Epithelial cell of proximal tubule (primary cell): Measurements from ENCODE around the gene ERC2. TPM values are rescaled to one million over a fixed set of nuclear protein-coding genes. Genes with fewer than 3 reads are reported as not detected.

ENCODE experiments used
- DNase-seq: peaks from one replicate; pipeline ENCODE4 v3.0.0-alpha.2; 2011; ENCODE audit warnings: low read depth
- H3K4me3 ChIP-seq: 2 replicates; pipeline ENCODE4 v1.5.1; 2011; ENCODE audit warnings: low read depth, mild to moderate bottlenecking, low read length
- CTCF ChIP-seq: conservative IDR thresholded peaks from 2 replicates; pipeline ENCODE4 v1.5.1; 2012; ENCODE audit warnings: low read depth, mild to moderate bottlenecking, low read length
- total RNA-seq: library from RNA; depleted of rRNA; stranded (reverse); fragments of >200 nt; gene quantifications from 2 replicates; pipeline ENCODE4 v1.2.3, GENCODE V29; 2015

Gene ERC2
- total RNA-seq, 1 donor from 2014 or later, result 2.7 TPM

GRCh38 chr3:56222866-56223265, 245.4 kb downstream of the ERC2 start:
- TF ChIP-seq CTCF, result no peak
- DNase-seq, result no peak
- no peak overlapping the region for H3K4me3 ChIP-seq

- H3K4me3 ChIP-seq, result no peak overlapping the region
- no peak for DNase-seq
- TF ChIP-seq CTCF, result no peak
Measured at GRCh38 chr3:56219894-56220805, 248.1 kb downstream of the ERC2 start.

DNA sequence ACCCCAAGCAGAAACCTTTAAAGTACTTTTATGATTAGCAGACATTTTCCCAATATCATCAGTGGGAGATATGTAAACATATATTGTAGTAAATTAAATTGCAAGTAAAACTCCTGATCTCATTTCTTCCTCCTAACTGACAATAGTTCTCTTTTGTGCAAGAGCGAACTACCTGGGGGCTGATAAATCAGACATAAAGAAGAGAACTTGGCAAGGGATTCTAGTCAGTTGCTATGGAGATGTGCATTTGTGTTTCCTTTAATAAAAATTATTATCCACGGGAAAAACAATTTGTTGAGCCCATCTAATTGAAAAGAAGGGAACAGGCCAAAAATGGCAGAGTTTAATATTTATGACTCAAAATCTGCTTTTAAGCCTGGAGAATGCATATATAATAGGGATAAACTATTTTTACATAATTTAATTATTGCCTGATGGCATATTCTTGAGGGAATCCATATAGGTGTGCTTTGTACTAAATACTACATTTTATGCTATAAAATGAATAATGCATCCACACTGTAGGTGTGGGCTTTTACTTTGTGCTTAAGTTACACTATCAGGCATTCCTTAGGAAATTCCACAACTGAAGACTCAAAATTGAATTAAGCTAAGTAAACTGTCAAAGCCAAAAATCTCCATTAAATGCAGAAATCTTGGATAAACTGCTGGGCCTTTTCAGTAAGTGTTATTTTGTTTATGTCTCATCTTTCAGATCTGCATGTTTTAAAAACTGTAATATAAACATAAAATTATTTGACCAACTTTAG, 258.1 kb downstream of the ERC2 start:
- H3K4me3 ChIP-seq, result no peak overlapping the region
- TF ChIP-seq CTCF, result no peak
- no peak for DNase-seq

GRCh38 chr3:56207922-56208321, 260.3 kb downstream of the ERC2 start:
- H3K4me3 ChIP-seq, result no peak overlapping the region
- no peak for TF ChIP-seq CTCF
- no peak for DNase-seq

DNA sequence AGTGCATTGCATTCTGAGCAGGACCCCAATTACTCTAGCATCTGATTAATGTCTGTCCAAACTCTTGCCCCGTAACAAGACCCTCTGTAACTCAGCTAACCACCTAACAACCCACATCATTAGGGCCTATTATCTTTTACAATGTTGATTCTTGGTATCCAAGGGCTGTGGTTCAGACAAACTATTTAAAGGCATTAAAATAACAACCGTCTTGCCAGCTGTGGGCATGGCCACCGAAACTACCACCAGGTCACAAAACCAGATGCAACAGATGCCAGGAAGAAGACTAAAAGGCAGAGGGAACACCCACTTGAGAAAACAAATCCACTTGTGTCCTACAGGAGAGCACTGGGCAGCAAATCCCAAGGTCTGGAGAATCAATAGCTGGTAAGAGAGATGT, 262.9 kb downstream of the ERC2 start:
- no peak for DNase-seq
- no peak overlapping the region for H3K4me3 ChIP-seq
- no peak for TF ChIP-seq CTCF

GRCh38 chr3:56202997-56203396, 265.3 kb downstream of the ERC2 start:
- H3K4me3 ChIP-seq, result no peak overlapping the region
- no peak for TF ChIP-seq CTCF
- DNase-seq, result no peak
